Fibroblast of lung (primary cell): ENCODE data around the gene SMC1B. TPM values are rescaled to one million over a fixed set of nuclear protein-coding genes. Genes with fewer than 3 reads are reported as not detected.

Experiments
- DNase-seq, 2 donors: peaks; one replicate each; pipeline versions ENCODE4 v3.0.0 to v3.0.0-alpha.2; 2010; ENCODE audit warnings: low read depth in 2 of 2
- H2AFZ ChIP-seq: 2 replicates; pipeline ENCODE4 v1.5.1; 2012; ENCODE audit warnings: low read length, control low read depth, inconsistent platforms
- H3K27ac ChIP-seq: 2 replicates; pipeline ENCODE4 v1.5.1; 2011; ENCODE audit warnings: low read length, control low read depth; ENCODE audit not compliant: insufficient read depth
- H3K27me3 ChIP-seq: 2 replicates; pipeline ENCODE4 v1.5.1; 2011; ENCODE audit warnings: mild to moderate bottlenecking, low read length; ENCODE audit not compliant: control insufficient read depth, insufficient read depth
- H3K36me3 ChIP-seq: 2 replicates; pipeline ENCODE4 v1.5.1; 2011; ENCODE audit warnings: low read length; ENCODE audit not compliant: control insufficient read depth, insufficient read depth
- H3K4me1 ChIP-seq: 2 replicates; pipeline ENCODE4 v1.5.1; 2011; ENCODE audit warnings: low read length; ENCODE audit not compliant: control insufficient read depth, insufficient read depth; ENCODE audit errors: extremely low read depth
- H3K4me2 ChIP-seq: 2 replicates; pipeline ENCODE4 v1.5.1; 2011; ENCODE audit warnings: low read length, control low read depth; ENCODE audit not compliant: insufficient read depth; ENCODE audit errors: extremely low read depth
- H3K4me3 ChIP-seq, 4 experiments: fragments of 200-600 bp in 1 of 4; sonication (generic) in 1 of 4; replicated peaks in 1 of 4; 2 replicates each; pipeline ENCODE4 v1.5.1; 2011 to 2016; ENCODE audit warnings: low read length in 4 of 4, low read depth in 3 of 4, mild to moderate bottlenecking in 3 of 4, control low read depth in 2 of 4, inconsistent platforms in 1 of 4, mixed read lengths in 1 of 4; ENCODE audit not compliant: insufficient read depth in 1 of 4; ENCODE audit errors: control extremely low read depth in 1 of 4
- H3K79me2 ChIP-seq: 2 replicates; pipeline ENCODE4 v1.5.1; 2012; ENCODE audit warnings: mild to moderate bottlenecking, low read length, inconsistent platforms; ENCODE audit not compliant: control insufficient read depth, insufficient read depth
- H3K9ac ChIP-seq: 2 replicates; pipeline ENCODE4 v1.5.1; 2011; ENCODE audit warnings: mild to moderate bottlenecking, low read length, control low read depth; ENCODE audit not compliant: insufficient read depth
- H3K9me3 ChIP-seq: 2 replicates; pipeline ENCODE4 v1.5.1; 2012; ENCODE audit warnings: low read depth, low read length; ENCODE audit not compliant: control insufficient read depth, insufficient read depth
- H4K20me1 ChIP-seq: 2 replicates; pipeline ENCODE4 v1.5.1; 2011; ENCODE audit warnings: low read length; ENCODE audit not compliant: control insufficient read depth, insufficient read depth; ENCODE audit errors: extremely low read depth
- EZH2 ChIP-seq: IDR thresholded peaks from 2 replicates; pipeline ENCODE4 v1.5.1; 2012; ENCODE audit warnings: low read length, control low read depth, mild to moderate bottlenecking; ENCODE audit errors: missing control alignments
- polyA plus RNA-seq, 2 donors: library from polyadenylated mRNA; depleted of rRNA in 1 of 2; stranded (reverse) in 1 of 2; unstranded in 1 of 2; fragments of >200 nt; gene quantifications; 2 replicates each; pipeline ENCODE4 v1.2.1, GENCODE V29; 2011 to 2012; ENCODE audit warnings: missing spikeins in 1 of 2
- total RNA-seq: library from RNA; depleted of rRNA; stranded (reverse); fragments of >200 nt; gene quantifications from 2 replicates; pipeline ENCODE4 v1.2.1, GENCODE V29; 2014
- TF ChIP-seq, protein P1 (sequence below), 2 donors: IDR thresholded peaks in 1 of 2; conservative IDR thresholded peaks in 1 of 2; 1 replicate in 1 of 2; 2 replicates in 1 of 2; pipeline ENCODE4 v1.5.1; 2011 to 2012; ENCODE audit warnings: low read length in 2 of 2, control low read depth in 1 of 2, inconsistent platforms in 1 of 2, low read depth in 1 of 2, mild to moderate bottlenecking in 1 of 2

SMC1B gene
- total and polyA plus RNA-seq, 2 donors (not counting 1 experiment from before 2014, with no cell fraction given), result not detected

GRCh38 chr22:45425101-45425500 is 11.7 kb upstream of the SMC1B start:
- Histone ChIP-seq H3K4me3 (no peak overlapping the region), H3K4me1 (no peaks in the 10 kb centered on the region), H3K9ac (no peak overlapping the region), H2AFZ (no peak overlapping the region), H3K27me3 (no peaks in the 10 kb centered on the region), H3K36me3 (no peaks in the 10 kb centered on the region), H3K27ac (no peak overlapping the region), H3K4me2 (no peak overlapping the region), H3K9me3 (no peaks in the 10 kb centered on the region), H3K79me2 (no peaks in the 10 kb centered on the region), H4K20me1 (no peaks in the 10 kb centered on the region)
- TF ChIP-seq EZH2, result no peak
- TF ChIP-seq, protein P1, sequence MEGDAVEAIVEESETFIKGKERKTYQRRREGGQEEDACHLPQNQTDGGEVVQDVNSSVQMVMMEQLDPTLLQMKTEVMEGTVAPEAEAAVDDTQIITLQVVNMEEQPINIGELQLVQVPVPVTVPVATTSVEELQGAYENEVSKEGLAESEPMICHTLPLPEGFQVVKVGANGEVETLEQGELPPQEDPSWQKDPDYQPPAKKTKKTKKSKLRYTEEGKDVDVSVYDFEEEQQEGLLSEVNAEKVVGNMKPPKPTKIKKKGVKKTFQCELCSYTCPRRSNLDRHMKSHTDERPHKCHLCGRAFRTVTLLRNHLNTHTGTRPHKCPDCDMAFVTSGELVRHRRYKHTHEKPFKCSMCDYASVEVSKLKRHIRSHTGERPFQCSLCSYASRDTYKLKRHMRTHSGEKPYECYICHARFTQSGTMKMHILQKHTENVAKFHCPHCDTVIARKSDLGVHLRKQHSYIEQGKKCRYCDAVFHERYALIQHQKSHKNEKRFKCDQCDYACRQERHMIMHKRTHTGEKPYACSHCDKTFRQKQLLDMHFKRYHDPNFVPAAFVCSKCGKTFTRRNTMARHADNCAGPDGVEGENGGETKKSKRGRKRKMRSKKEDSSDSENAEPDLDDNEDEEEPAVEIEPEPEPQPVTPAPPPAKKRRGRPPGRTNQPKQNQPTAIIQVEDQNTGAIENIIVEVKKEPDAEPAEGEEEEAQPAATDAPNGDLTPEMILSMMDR (conservative IDR thresholded peaks at IDR 0.05 in 1 of 2, IDR thresholded peaks at IDR 0.05 in 1 of 2; ENCODE audit: low read depth in 1 of 2, low read length in 2 of 2), result no peak
- peak in 1 of 2 donors; percentile 27 for DNase-seq

DNA sequence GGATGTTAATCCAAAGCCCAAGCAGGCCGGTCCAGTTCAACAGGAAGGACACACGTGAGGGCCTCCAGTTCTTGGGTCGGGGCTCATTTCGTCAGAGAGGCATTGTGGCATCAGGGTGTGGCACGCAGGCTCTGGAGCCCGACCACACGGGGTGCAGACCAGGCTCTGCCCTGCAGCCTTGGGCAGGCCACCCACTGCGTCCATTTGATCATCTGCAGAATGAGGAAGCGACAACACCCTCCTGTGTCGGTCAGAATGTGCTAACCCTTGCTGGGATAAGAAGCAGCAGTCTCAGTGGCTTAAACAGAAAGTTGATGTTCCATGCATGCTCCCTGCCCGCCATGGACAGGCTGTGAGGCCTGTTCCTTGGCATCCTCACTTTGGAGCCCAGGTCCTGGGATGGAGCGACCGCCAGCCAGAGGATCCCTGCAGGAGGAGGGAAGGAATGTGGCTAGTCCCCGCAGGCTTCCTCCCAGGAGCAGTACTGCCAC is 10.9 kb upstream of the SMC1B start:
- no peak overlapping the region for H3K9ac ChIP-seq

DNA sequence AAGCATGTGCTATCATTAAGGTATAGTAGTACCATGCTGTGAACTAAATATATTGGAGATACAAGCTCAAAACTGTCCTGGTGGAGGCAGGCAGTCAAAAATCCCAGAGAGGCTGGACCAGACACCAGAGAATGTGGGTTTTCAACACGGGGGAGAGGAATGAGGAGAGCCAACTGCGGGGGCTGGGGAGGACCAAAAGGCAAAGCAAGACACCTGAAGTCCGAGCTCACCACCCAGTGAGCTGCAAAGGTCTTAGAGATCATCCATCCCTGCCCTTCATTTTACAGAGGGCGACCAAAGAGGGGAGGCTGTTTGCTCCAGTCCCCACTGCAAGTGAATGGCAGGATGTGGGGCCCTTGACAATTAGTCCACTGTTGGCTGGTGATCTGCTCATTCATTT is 10.1 kb upstream of the SMC1B start:
- TF ChIP-seq, protein P1 (conservative IDR thresholded peaks at IDR 0.05 in 1 of 2, IDR thresholded peaks at IDR 0.05 in 1 of 2; ENCODE audit: low read depth in 1 of 2, low read length in 2 of 2), result no peak
- TF ChIP-seq EZH2, result no peak
- no peaks in the 10 kb centered on the region for H3K79me2 ChIP-seq
- H3K27ac ChIP-seq, result no peak overlapping the region
- H3K36me3 ChIP-seq, result no peaks in the 10 kb centered on the region
- no peak for DNase-seq
- no peaks in the 10 kb centered on the region for H4K20me1 ChIP-seq
- no peak overlapping the region for H3K4me3 ChIP-seq
- H3K27me3 ChIP-seq, result no peaks in the 10 kb centered on the region
- H3K4me2 ChIP-seq, result no peak overlapping the region
- no peaks in the 10 kb centered on the region for H3K4me1 ChIP-seq
- no peak overlapping the region for H2AFZ ChIP-seq
- no peak overlapping the region for H3K9ac ChIP-seq
- H3K9me3 ChIP-seq, result no peaks in the 10 kb centered on the region

More for the DNA sequence above, 10.9 kb upstream of the SMC1B start:
- no peaks in the 10 kb centered on the region for H3K27me3 ChIP-seq
- H3K4me3 ChIP-seq, result no peak overlapping the region
- no peak overlapping the region for H3K4me2 ChIP-seq
- no peaks in the 10 kb centered on the region for H3K36me3 ChIP-seq
- no peaks in the 10 kb centered on the region for H3K9me3 ChIP-seq
- H4K20me1 ChIP-seq, result no peaks in the 10 kb centered on the region
- no peak overlapping the region for H3K27ac ChIP-seq
- TF ChIP-seq, protein P1 (conservative IDR thresholded peaks at IDR 0.05 in 1 of 2, IDR thresholded peaks at IDR 0.05 in 1 of 2; ENCODE audit: low read depth in 1 of 2, low read length in 2 of 2), result no peak
- no peak for TF ChIP-seq EZH2
- H3K79me2 ChIP-seq, result no peaks in the 10 kb centered on the region
- no peak for DNase-seq
- no peaks in the 10 kb centered on the region for H3K4me1 ChIP-seq
- H2AFZ ChIP-seq, result no peak overlapping the region
